ENCODE results near the gene SSTR3.

The SSTR3 gene

GRCh38 chr22:37209140-37209845, 3.0 kb downstream of the SSTR3 start:
- Histone ChIP-seq H3K27ac (ENCODE audit: low read depth, low read length) (no peak overlapping the region), H3K4me3 (ENCODE audit: low read depth in 1 of 2, low read length in 2 of 2) (no peak overlapping the region), H3K4me1 (ENCODE audit: control insufficient read depth in 1 of 2, insufficient read depth in 2 of 2, low read length in 2 of 2) (no peaks in the 10 kb centered on the region), H3K9me3 (ENCODE audit: control insufficient read depth in 1 of 2, low read length in 2 of 2) (no peaks in the 10 kb centered on the region), H3K36me3 (ENCODE audit: control insufficient read depth in 1 of 2, insufficient read depth in 2 of 2, low read length in 2 of 2) (no peaks in the 10 kb centered on the region), H3K9ac (ENCODE audit: low read depth in 1 of 2, low read length in 2 of 2) (no peak overlapping the region), H3K27me3 (ENCODE audit: control insufficient read depth in 1 of 2, insufficient read depth in 2 of 2, low read length in 2 of 2) (peaks cover 0 to 7% of the 10 kb centered on the region in 2 donors)

- Histone ChIP-seq H3K4me3 (ENCODE audit: low read depth in 1 of 2, low read length in 2 of 2) (no peak overlapping the region), H3K27me3 (ENCODE audit: control insufficient read depth in 1 of 2, insufficient read depth in 2 of 2, low read length in 2 of 2) (peaks cover 0 to 7% of the 10 kb centered on the region in 2 donors), H3K9me3 (ENCODE audit: control insufficient read depth in 1 of 2, low read length in 2 of 2) (no peaks in the 10 kb centered on the region), H3K36me3 (ENCODE audit: control insufficient read depth in 1 of 2, insufficient read depth in 2 of 2, low read length in 2 of 2) (no peaks in the 10 kb centered on the region), H3K9ac (ENCODE audit: low read depth in 1 of 2, low read length in 2 of 2) (no peak overlapping the region), H3K27ac (ENCODE audit: low read depth, low read length) (no peak overlapping the region), H3K4me1 (ENCODE audit: control insufficient read depth in 1 of 2, insufficient read depth in 2 of 2, low read length in 2 of 2) (no peaks in the 10 kb centered on the region)
Measured at GRCh38 chr22:37208401-37209139, 3.7 kb downstream of the SSTR3 start.

- no peak overlapping the region for H3K4me3 ChIP-seq (ENCODE audit: low read depth in 1 of 2, low read length in 2 of 2)
- H3K36me3 ChIP-seq (ENCODE audit: control insufficient read depth in 1 of 2, insufficient read depth in 2 of 2, low read length in 2 of 2) = no peaks in the 10 kb centered on the region
- H3K27ac ChIP-seq (ENCODE audit: low read depth, low read length) = no peak overlapping the region
- H3K9me3 ChIP-seq (ENCODE audit: control insufficient read depth in 1 of 2, low read length in 2 of 2) = no peaks in the 10 kb centered on the region
- no peaks in the 10 kb centered on the region for H3K4me1 ChIP-seq (ENCODE audit: control insufficient read depth in 1 of 2, insufficient read depth in 2 of 2, low read length in 2 of 2)
- H3K27me3 ChIP-seq (ENCODE audit: control insufficient read depth in 1 of 2, insufficient read depth in 2 of 2, low read length in 2 of 2) = peaks cover 0 to 7% of the 10 kb centered on the region in 2 donors
- no peak overlapping the region for H3K9ac ChIP-seq (ENCODE audit: low read depth in 1 of 2, low read length in 2 of 2)
Measured at GRCh38 chr22:37207981-37208380, 4.3 kb downstream of the SSTR3 start.

DNA sequence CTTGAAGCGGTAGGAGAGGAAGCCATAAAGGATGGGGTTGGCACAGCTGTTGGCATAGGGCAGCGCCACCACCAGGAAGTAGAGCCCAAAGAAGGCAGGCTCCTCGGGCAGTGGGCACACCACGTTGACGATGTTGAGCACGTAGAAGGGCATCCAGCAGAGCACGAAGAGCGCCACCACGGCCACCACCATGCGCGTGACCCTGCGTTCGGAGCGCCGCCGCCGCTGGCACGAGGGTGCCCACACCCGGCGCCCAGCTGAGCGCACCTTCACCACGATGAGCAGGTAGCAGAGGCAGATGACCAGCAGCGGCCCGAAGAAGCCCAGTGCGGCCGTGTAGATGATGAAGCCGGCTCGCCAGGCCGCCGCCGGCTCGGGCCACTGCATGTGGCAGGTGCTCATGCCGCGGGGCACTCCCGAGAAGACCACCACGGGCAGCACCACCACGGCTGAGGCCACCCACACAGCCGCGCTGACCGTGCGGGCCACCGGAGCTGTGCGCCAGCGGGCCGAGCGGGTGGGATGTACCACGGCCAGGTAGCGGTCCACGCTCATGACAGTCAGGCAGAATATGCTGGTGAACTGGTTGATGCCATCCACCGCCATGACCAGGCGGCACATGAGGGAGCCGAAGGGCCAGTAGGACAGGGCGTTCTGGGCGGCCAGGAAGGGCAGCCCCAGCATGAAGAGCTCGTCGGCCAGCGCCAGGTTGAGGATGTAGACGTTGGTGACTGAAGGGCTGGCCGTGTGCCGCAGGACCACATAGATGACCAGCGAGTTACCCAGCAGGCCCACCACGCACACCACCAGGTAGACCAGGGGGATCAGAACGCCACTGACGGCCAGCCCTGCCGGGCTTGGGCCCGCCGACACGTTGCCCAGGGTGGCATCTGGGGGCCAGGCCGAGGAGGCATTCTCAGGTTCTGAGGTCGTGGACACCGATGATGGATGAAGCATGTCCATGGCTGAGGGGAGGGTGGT, 5.1 kb downstream of the SSTR3 start:
- Histone ChIP-seq H3K27ac (ENCODE audit: low read depth, low read length) (no peak overlapping the region), H3K27me3 (ENCODE audit: control insufficient read depth in 1 of 2, insufficient read depth in 2 of 2, low read length in 2 of 2) (peaks cover 0 to 7% of the 10 kb centered on the region in 2 donors), H3K9ac (ENCODE audit: low read depth in 1 of 2, low read length in 2 of 2) (no peak overlapping the region), H3K4me3 (ENCODE audit: low read depth in 1 of 2, low read length in 2 of 2) (no peak overlapping the region), H3K4me1 (ENCODE audit: control insufficient read depth in 1 of 2, insufficient read depth in 2 of 2, low read length in 2 of 2) (no peaks in the 10 kb centered on the region), H3K9me3 (ENCODE audit: control insufficient read depth in 1 of 2, low read length in 2 of 2) (no peaks in the 10 kb centered on the region), H3K36me3 (ENCODE audit: control insufficient read depth in 1 of 2, insufficient read depth in 2 of 2, low read length in 2 of 2) (no peaks in the 10 kb centered on the region)

DNA sequence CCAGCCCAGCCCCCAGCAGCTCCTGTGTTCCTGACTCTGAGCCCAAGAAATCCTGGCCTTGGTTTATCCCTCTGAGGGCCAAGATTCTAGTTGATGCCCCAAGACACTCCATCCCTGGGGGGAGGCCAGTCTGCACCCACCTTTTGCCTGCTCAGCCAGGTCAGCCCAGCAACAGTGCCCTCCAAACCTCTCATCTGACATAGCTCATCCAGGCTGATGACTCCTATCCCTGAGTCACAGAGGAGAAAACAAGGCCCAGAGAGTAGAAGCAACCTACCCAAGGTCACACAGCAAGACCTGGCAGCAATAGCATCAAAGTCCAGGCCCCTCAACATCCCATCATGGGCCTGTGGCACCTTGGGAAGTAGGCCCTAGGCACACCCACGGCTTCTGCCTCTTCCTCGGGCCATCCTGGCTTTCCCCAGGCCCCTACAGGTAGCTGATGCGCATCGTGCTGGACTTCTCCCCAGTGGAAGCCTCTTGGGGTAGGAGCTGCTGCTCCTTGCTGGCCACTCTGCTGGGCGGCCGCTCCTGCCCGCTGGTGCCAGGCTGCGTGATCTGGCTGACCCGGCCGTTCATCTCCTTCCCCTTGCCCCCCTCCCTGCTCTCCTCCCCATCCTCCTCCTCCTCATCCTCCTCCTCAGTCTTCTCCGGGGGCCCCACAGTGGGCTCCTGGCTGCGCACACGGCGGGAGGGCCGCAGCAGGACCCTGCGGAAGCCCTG, 6.0 kb downstream of the SSTR3 start:
- H3K27me3 ChIP-seq (ENCODE audit: control insufficient read depth in 1 of 2, insufficient read depth in 2 of 2, low read length in 2 of 2) = peaks cover 0 to 3% of the 10 kb centered on the region in 2 donors
- no peak overlapping the region for H3K9ac ChIP-seq (ENCODE audit: low read depth in 1 of 2, low read length in 2 of 2)
- H3K4me3 ChIP-seq (ENCODE audit: low read depth in 1 of 2, low read length in 2 of 2) = no peak overlapping the region
- no peaks in the 10 kb centered on the region for H3K36me3 ChIP-seq (ENCODE audit: control insufficient read depth in 1 of 2, insufficient read depth in 2 of 2, low read length in 2 of 2)
- no peak overlapping the region for H3K27ac ChIP-seq (ENCODE audit: low read depth, low read length)
- H3K4me1 ChIP-seq (ENCODE audit: control insufficient read depth in 1 of 2, insufficient read depth in 2 of 2, low read length in 2 of 2) = no peaks in the 10 kb centered on the region
- no peaks in the 10 kb centered on the region for H3K9me3 ChIP-seq (ENCODE audit: control insufficient read depth in 1 of 2, low read length in 2 of 2)

DNA sequence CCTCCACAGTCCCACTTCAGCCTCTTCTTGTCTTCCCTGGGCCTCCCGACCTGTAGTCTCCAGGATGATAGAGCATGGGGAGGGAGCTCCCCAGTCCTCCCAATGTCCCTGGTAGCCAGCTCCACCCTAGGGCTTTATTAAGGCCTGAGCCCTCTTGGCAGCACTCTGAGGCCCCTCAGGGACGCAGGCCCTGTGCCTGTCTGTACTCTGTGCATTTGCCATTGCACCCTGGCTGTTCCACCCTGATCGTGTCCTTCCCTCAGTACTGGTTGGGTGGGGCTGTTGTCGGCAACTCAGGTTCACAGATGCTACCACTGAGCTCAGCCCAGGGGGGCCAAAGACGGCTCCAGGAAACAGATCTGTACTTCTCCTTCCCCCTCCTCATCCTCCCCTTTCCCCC, 7.2 kb downstream of the SSTR3 start:
- no peak overlapping the region for H3K9ac ChIP-seq (ENCODE audit: low read depth in 1 of 2, low read length in 2 of 2)
- H3K27ac ChIP-seq (ENCODE audit: low read depth, low read length) = no peak overlapping the region
- no peaks in the 10 kb centered on the region for H3K9me3 ChIP-seq (ENCODE audit: control insufficient read depth in 1 of 2, low read length in 2 of 2)
- H3K27me3 ChIP-seq (ENCODE audit: control insufficient read depth in 1 of 2, insufficient read depth in 2 of 2, low read length in 2 of 2) = no peaks in the 10 kb centered on the region
- no peak overlapping the region for H3K4me3 ChIP-seq (ENCODE audit: low read depth in 1 of 2, low read length in 2 of 2)
- H3K36me3 ChIP-seq (ENCODE audit: control insufficient read depth in 1 of 2, insufficient read depth in 2 of 2, low read length in 2 of 2) = no peaks in the 10 kb centered on the region
- H3K4me1 ChIP-seq (ENCODE audit: control insufficient read depth in 1 of 2, insufficient read depth in 2 of 2, low read length in 2 of 2) = peaks cover 0 to under 1% of the 10 kb centered on the region in 2 donors

DNA sequence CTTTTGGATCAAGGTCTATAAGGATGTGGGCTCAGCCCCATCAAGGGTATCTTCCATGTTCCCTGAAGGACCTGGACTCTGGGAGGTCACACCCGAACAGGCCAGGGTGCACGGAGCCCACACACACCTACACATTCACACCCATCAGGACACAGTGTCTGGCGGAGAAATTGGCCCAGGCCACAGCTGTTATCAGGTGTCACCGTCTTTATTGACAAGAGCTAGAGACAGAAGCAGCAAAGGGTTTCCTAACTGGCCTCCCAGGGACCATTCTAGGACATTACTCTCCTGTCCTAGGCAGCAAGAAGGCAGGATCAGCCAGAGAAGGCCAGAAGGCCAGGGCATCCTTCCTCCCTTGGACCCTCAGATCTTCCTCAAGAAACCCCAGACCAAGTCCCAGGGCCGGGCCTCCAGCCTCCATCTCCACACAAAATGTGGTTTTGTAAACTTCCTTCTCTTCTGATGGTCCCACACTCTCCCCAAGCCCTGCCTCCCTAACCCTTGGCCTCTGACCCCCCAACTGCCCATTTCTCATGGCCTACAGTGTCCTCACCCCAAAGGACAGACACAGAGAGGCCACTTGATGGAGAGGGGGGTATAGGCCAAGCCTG, 8.1 kb downstream of the SSTR3 start:
- Histone ChIP-seq H3K4me3 (ENCODE audit: low read depth in 1 of 2, low read length in 2 of 2) (no peak overlapping the region), H3K9me3 (ENCODE audit: control insufficient read depth in 1 of 2, low read length in 2 of 2) (no peaks in the 10 kb centered on the region), H3K27ac (ENCODE audit: low read depth, low read length) (no peak overlapping the region), H3K27me3 (ENCODE audit: control insufficient read depth in 1 of 2, insufficient read depth in 2 of 2, low read length in 2 of 2) (no peaks in the 10 kb centered on the region), H3K36me3 (ENCODE audit: control insufficient read depth in 1 of 2, insufficient read depth in 2 of 2, low read length in 2 of 2) (no peaks in the 10 kb centered on the region), H3K9ac (ENCODE audit: low read depth in 1 of 2, low read length in 2 of 2) (no peak overlapping the region), H3K4me1 (ENCODE audit: control insufficient read depth in 1 of 2, insufficient read depth in 2 of 2, low read length in 2 of 2) (peaks cover 6 to 7% of the 10 kb centered on the region in 2 donors)

DNA sequence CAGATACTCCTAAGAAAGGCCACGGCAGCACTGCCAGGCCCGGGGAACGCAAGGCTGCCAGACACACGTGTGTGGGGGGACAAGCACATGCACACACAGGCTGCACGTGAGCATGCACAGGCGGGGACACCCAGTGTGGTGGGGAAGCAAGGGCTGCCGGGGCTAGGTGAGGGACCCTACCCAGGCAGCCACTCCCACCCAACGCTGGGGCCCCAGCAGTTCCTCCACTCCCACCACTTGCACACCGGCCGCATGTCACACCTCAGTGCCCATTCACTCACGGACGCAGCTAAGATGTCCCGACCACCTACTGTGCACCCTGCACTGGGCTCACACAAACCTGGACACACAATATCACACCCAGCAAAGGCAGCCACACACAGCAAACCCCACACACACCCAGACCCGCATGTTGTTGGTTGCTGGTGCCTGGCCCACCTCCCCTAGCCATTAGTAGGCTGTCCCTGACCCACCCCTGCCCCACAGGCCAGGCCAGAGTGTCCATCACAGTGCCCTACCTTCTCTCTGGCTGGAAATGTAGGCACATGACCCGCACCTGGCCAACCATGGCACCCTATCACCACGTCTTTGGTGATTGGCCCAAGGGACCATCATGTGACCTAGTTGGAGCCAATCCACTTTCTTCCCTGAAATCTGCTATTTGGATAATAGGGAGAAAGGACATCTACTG, 8.8 kb downstream of the SSTR3 start:
- Histone ChIP-seq H3K9ac (ENCODE audit: low read depth in 1 of 2, low read length in 2 of 2) (no peak overlapping the region), H3K9me3 (ENCODE audit: control insufficient read depth in 1 of 2, low read length in 2 of 2) (no peaks in the 10 kb centered on the region), H3K27me3 (ENCODE audit: control insufficient read depth in 1 of 2, insufficient read depth in 2 of 2, low read length in 2 of 2) (no peaks in the 10 kb centered on the region), H3K36me3 (ENCODE audit: control insufficient read depth in 1 of 2, insufficient read depth in 2 of 2, low read length in 2 of 2) (no peaks in the 10 kb centered on the region), H3K27ac (ENCODE audit: low read depth, low read length) (no peak overlapping the region), H3K4me1 (ENCODE audit: control insufficient read depth in 1 of 2, insufficient read depth in 2 of 2, low read length in 2 of 2) (peaks cover 6 to 7% of the 10 kb centered on the region in 2 donors), H3K4me3 (ENCODE audit: low read depth in 1 of 2, low read length in 2 of 2) (no peak overlapping the region)

DNA sequence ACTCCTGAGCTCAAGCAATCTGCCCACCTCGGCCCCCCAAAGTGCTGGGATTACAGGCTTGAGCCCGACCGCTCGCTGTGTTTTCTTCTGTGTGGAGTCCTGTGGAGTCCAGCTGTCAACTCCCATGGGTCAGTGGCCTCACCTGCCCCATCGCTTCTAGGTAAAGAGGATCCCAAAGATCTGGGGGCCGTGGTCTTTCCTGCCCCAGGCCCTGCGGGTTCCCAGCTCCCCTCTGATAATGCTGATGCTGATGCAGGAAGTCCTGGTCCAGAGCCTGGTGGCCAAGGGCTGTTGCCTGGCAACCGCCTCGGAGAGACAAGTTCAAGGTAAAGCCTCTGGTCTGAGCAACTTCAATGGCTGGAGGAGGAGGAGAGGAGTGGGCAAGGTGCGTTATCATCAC, 9.6 kb downstream of the SSTR3 start:
- H3K36me3 ChIP-seq (ENCODE audit: control insufficient read depth in 1 of 2, insufficient read depth in 2 of 2, low read length in 2 of 2) = no peaks in the 10 kb centered on the region
- no peak overlapping the region for H3K9ac ChIP-seq (ENCODE audit: low read depth in 1 of 2, low read length in 2 of 2)
- H3K4me3 ChIP-seq (ENCODE audit: low read depth in 1 of 2, low read length in 2 of 2) = no peak overlapping the region
- peaks cover 12% of the 10 kb centered on the region in 2 donors for H3K4me1 ChIP-seq (ENCODE audit: control insufficient read depth in 1 of 2, insufficient read depth in 2 of 2, low read length in 2 of 2)
- no peaks in the 10 kb centered on the region for H3K9me3 ChIP-seq (ENCODE audit: control insufficient read depth in 1 of 2, low read length in 2 of 2)
- H3K27me3 ChIP-seq (ENCODE audit: control insufficient read depth in 1 of 2, insufficient read depth in 2 of 2, low read length in 2 of 2) = no peaks in the 10 kb centered on the region
- H3K27ac ChIP-seq (ENCODE audit: low read depth, low read length) = no peak overlapping the region

All from duodenal mucosa (tissue), 2 donors.